ENCODE measurements around the gene SWAP70.
A peak's percentile ranks its signal among the peaks of the same experiment; 100 is the strongest.

Gene SWAP70

GRCh38 chr11:9720290-9720630 lies 56.4 kb downstream of the SWAP70 start:
- H3K4me1 ChIP-seq (ENCODE audit: insufficient read depth, low read length, poor library complexity, severe bottlenecking) = peaks cover 29% of the 10 kb centered on the region
- no peaks in the 10 kb centered on the region for H3K9me2 ChIP-seq (replicated peaks; ENCODE audit: low read depth, low read length)
- no peaks in the 10 kb centered on the region for H3K79me2 ChIP-seq (ENCODE audit: insufficient read depth, low read length)
- peak overlapping the region; percentile 70 for H2AFZ ChIP-seq (ENCODE audit: low read length)
- H3K36me3 ChIP-seq (ENCODE audit: insufficient read depth, low read length) = peaks cover 11% of the 10 kb centered on the region; the same call in 1 of the 2 replicates
- H3K9ac ChIP-seq (ENCODE audit: low read depth, low read length, poor library complexity, severe bottlenecking) = peak overlapping the region; percentile 57
- peak overlapping the region; percentile 68 for H3K4me2 ChIP-seq (ENCODE audit: low read depth, low read length, poor library complexity, severe bottlenecking)
- TF ChIP-seq EZH2phosphoT487 (IDR thresholded peaks at IDR 0.05; ENCODE audit: borderline replicate concordance) = no peak
- no peak for TF ChIP-seq CTCF (conservative IDR thresholded peaks at IDR 0.05; ENCODE audit: low read length)
- H3K9me3 ChIP-seq (ENCODE audit: insufficient read depth, low read depth, low read length) = peaks cover 5% of the 10 kb centered on the region; the same call in 1 of the 2 replicates
- no peaks in the 10 kb centered on the region for H3F3A ChIP-seq (ENCODE audit: low read depth)
- no peaks in the 10 kb centered on the region for H4K20me1 ChIP-seq (ENCODE audit: insufficient read depth, low read length, poor library complexity, severe bottlenecking)
- H3K4me3 ChIP-seq (ENCODE audit: low read length, poor library complexity, severe bottlenecking) = peak overlapping the region; percentile 42
- no peaks in the 10 kb centered on the region for H3K27me3 ChIP-seq (ENCODE audit: insufficient read depth, low read length, poor library complexity, severe bottlenecking)

GRCh38 chr11:9722023-9722422 lies 58.1 kb downstream of the SWAP70 start:
- Histone ChIP-seq H3K36me3 (ENCODE audit: insufficient read depth, low read length) (no peaks in the 10 kb centered on the region), H3K4me3 (ENCODE audit: low read length, poor library complexity, severe bottlenecking) (no peak overlapping the region), H3K9ac (ENCODE audit: low read depth, low read length, poor library complexity, severe bottlenecking) (no peak overlapping the region), H2AFZ (ENCODE audit: low read length) (no peak overlapping the region), H3K4me2 (ENCODE audit: low read depth, low read length, poor library complexity, severe bottlenecking) (no peak overlapping the region), H3K79me2 (ENCODE audit: insufficient read depth, low read length) (no peaks in the 10 kb centered on the region), H3K4me1 (ENCODE audit: insufficient read depth, low read length, poor library complexity, severe bottlenecking) (peaks cover 23% of the 10 kb centered on the region), H3K9me3 (ENCODE audit: insufficient read depth, low read depth, low read length) (no peaks in the 10 kb centered on the region), H3K9me2 (replicated peaks; ENCODE audit: low read depth, low read length) (no peaks in the 10 kb centered on the region), H4K20me1 (ENCODE audit: insufficient read depth, low read length, poor library complexity, severe bottlenecking) (no peaks in the 10 kb centered on the region), H3K27me3 (ENCODE audit: insufficient read depth, low read length, poor library complexity, severe bottlenecking) (no peaks in the 10 kb centered on the region), H3F3A (ENCODE audit: low read depth) (no peaks in the 10 kb centered on the region)
- TF ChIP-seq EZH2phosphoT487 (IDR thresholded peaks at IDR 0.05; ENCODE audit: borderline replicate concordance) (no peak), CTCF (conservative IDR thresholded peaks at IDR 0.05; ENCODE audit: low read length) (no peak)

- no peaks in the 10 kb centered on the region for H3K9me3 ChIP-seq (ENCODE audit: insufficient read depth, low read depth, low read length)
- H3K27me3 ChIP-seq (ENCODE audit: insufficient read depth, low read length, poor library complexity, severe bottlenecking) = no peaks in the 10 kb centered on the region
- no peaks in the 10 kb centered on the region for H3F3A ChIP-seq (ENCODE audit: low read depth)
- no peak for TF ChIP-seq CTCF (conservative IDR thresholded peaks at IDR 0.05; ENCODE audit: low read length)
- no peak for TF ChIP-seq EZH2phosphoT487 (IDR thresholded peaks at IDR 0.05; ENCODE audit: borderline replicate concordance)
- no peak overlapping the region for H3K9ac ChIP-seq (ENCODE audit: low read depth, low read length, poor library complexity, severe bottlenecking)
- H3K4me3 ChIP-seq (ENCODE audit: low read length, poor library complexity, severe bottlenecking) = no peak overlapping the region
- H3K9me2 ChIP-seq (replicated peaks; ENCODE audit: low read depth, low read length) = no peaks in the 10 kb centered on the region
- peaks cover 19% of the 10 kb centered on the region for H3K4me1 ChIP-seq (ENCODE audit: insufficient read depth, low read length, poor library complexity, severe bottlenecking)
- H3K36me3 ChIP-seq (ENCODE audit: insufficient read depth, low read length) = no peaks in the 10 kb centered on the region
- H3K4me2 ChIP-seq (ENCODE audit: low read depth, low read length, poor library complexity, severe bottlenecking) = no peak overlapping the region
- H2AFZ ChIP-seq (ENCODE audit: low read length) = no peak overlapping the region
- no peaks in the 10 kb centered on the region for H4K20me1 ChIP-seq (ENCODE audit: insufficient read depth, low read length, poor library complexity, severe bottlenecking)
- H3K79me2 ChIP-seq (ENCODE audit: insufficient read depth, low read length) = no peaks in the 10 kb centered on the region
Measured at GRCh38 chr11:9722893-9723292, 59.0 kb downstream of the SWAP70 start.
